CD4-positive, alpha-beta memory T cell (primary cell): Measurements from ENCODE around the gene LRRC3B. TPM values are rescaled to one million over a fixed set of nuclear protein-coding genes. Genes with fewer than 3 reads are reported as not detected.
"Not testable (repeated sequence)": the region's sequence is repeated elsewhere in the genome, so short reads cannot be mapped to it uniquely, and the experiment has no call there.

Experiments used
- CTCF ChIA-PET: fragments of 350-600 bp; sonication (Branson Sonifier 250); formaldehyde crosslinking; loops from one replicate; lab custom pipeline; 2021; ENCODE audit warnings: inconsistent platforms; ENCODE audit not compliant: partially characterized antibody; lab: Charles Lee
- POLR2A ChIA-PET: fragments of 350-600 bp; sonication (Branson Sonifier 250); formaldehyde crosslinking; loops from one replicate; lab custom pipeline; 2021; ENCODE audit not compliant: partially characterized antibody; lab: Charles Lee
- DNase-seq, 5 donors: peaks; one replicate each; pipeline versions ENCODE4 v3.0.0 to v3.0.0-alpha.2; 2020 to 2022; ENCODE audit warnings: mixed read lengths in 1 of 5
- H3K27ac ChIP-seq: one replicate; pipeline ENCODE4 v1.7.0; 2013; ENCODE audit warnings: low read depth, low read length
- H3K27me3 ChIP-seq: 2 replicates; pipeline ENCODE4 v1.7.0; 2013; ENCODE audit warnings: mild to moderate bottlenecking, low read length, moderate library complexity; ENCODE audit not compliant: insufficient read depth
- H3K36me3 ChIP-seq: 2 replicates; pipeline ENCODE4 v1.7.0; 2013; ENCODE audit warnings: mild to moderate bottlenecking, low read length, moderate library complexity; ENCODE audit not compliant: insufficient read depth
- H3K4me1 ChIP-seq: 2 replicates; pipeline ENCODE4 v1.7.0; 2013; ENCODE audit warnings: mild to moderate bottlenecking, low read length, moderate library complexity; ENCODE audit not compliant: insufficient read depth
- H3K4me3 ChIP-seq, 2 donors: one replicate each; pipeline ENCODE4 v1.7.0; 2013; ENCODE audit warnings: low read length in 2 of 2, mild to moderate bottlenecking in 1 of 2
- H3K9me3 ChIP-seq, 2 donors: one replicate each; pipeline ENCODE4 v1.7.0; 2013; ENCODE audit warnings: low read length in 2 of 2, control low read depth in 1 of 2; ENCODE audit not compliant: control insufficient read depth in 1 of 2
- H3K27ac Mint-ChIP-seq, 7 donors: one replicate each; pipeline ENCODE4 v1.8.0; 2020 to 2021; ENCODE audit warnings: mixed read lengths in 7 of 7, mild to moderate bottlenecking in 6 of 7, inconsistent platforms in 3 of 7, moderate library complexity in 3 of 7
- H3K27me3 Mint-ChIP-seq, 2 donors: one replicate each; pipeline ENCODE4 v1.8.0; 2020 to 2021; ENCODE audit warnings: mixed read lengths in 2 of 2
- H3K36me3 Mint-ChIP-seq, 2 donors: one replicate each; pipeline ENCODE4 v1.8.0; 2020 to 2021; ENCODE audit warnings: mixed read lengths in 2 of 2, inconsistent platforms in 1 of 2, mild to moderate bottlenecking in 1 of 2
- H3K4me1 Mint-ChIP-seq, 4 donors: one replicate each; pipeline ENCODE4 v1.8.0; 2020 to 2021; ENCODE audit warnings: mixed read lengths in 4 of 4, mild to moderate bottlenecking in 1 of 4
- H3K4me3 Mint-ChIP-seq, 8 donors: one replicate each; pipeline ENCODE4 v1.8.0; 2020 to 2021; ENCODE audit warnings: mixed read lengths in 8 of 8, mild to moderate bottlenecking in 7 of 8, moderate library complexity in 6 of 8, inconsistent platforms in 3 of 8
- H3K9me3 Mint-ChIP-seq, 8 donors: one replicate each; pipeline ENCODE4 v1.8.0; 2020 to 2021; ENCODE audit warnings: mixed read lengths in 8 of 8, mild to moderate bottlenecking in 5 of 8, inconsistent platforms in 3 of 8, moderate library complexity in 1 of 8
- intact Hi-C: fragments of 100-400 bp; cut with micrococcal nuclease; formaldehyde crosslinking; loops from one replicate; pipeline ENCODE4 v1.15.1; 2023
- polyA plus RNA-seq, 2 donors: library from polyadenylated mRNA; unstranded; fragments of 300-500 nt; fragmentation: Illumina TruSeq; gene quantifications; one replicate each; pipeline ENCODE4 v1.2.3, GENCODE V29; 2021
- total RNA-seq, 2 experiments: library from RNA; stranded (reverse); gene quantifications; one replicate each; pipeline ENCODE4 v1.2.3, GENCODE V29; 2021

Gene LRRC3B
- total and polyA plus RNA-seq, 4 experiments from 2014 or later, result not detected

DNA sequence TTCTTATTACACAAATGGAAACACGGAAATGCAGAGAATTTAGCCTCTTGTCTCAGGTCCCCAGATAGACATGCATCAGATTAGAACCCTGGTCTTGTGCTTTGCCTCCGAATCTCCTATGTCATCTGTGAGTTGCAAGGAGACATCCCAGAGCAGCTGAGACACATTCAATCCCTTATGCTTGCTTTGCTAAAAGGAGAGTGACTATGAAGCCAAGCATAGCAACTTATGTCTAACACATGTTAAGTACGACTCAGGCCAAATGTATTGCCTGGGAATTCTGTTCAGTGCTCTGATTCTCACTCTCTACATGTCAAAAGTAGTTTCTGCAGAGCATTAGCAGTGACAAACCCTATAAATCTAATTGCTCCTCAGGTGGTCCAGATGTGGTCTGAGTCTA lies 30.6 kb upstream of the LRRC3B start:
- Mint-ChIP-seq H3K9me3 (peaks cover 0 to 7% (median 0%) of the 10 kb centered on the region in 8 donors), H3K27me3 (no peaks in the 10 kb centered on the region), H3K4me1 (no peaks in the 10 kb centered on the region), H3K27ac (no peak overlapping the region), H3K4me3 (no peak overlapping the region), H3K36me3 (no peaks in the 10 kb centered on the region)
- CTCF ChIA-PET, result no interaction called here
- H3K27me3 ChIP-seq, result no peaks in the 10 kb centered on the region
- H3K4me3 ChIP-seq, result no peak overlapping the region
- H3K27ac ChIP-seq, result no peak overlapping the region
- no peaks in the 10 kb centered on the region for H3K36me3 ChIP-seq
- no peaks in the 10 kb centered on the region for H3K9me3 ChIP-seq
- intact Hi-C loops, result no loop called here
- DNase-seq, result no peak
- H3K4me1 ChIP-seq, result no peaks in the 10 kb centered on the region
- POLR2A ChIA-PET, result no interaction called here

DNA sequence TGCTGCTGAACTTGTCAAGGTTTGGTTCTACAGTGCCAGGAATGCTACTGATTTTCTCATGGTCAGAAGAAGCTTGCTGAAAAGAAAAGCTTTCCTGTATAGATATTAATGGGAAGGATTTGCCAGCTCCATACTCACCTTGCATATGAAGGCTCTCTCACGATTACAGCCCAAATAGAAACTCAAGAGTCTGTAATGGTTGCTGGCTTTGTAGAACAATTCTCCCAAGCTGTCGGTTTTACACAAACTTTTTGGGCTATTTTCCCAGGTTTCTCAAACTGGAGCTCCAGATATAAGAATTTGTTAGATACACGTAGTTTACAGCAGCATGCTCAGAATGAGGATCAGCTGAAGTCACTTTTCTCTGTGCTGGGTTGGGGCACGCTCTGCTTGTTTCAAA lies 30.1 kb upstream of the LRRC3B start:
- H3K36me3 Mint-ChIP-seq, result no peaks in the 10 kb centered on the region
- H3K27ac ChIP-seq, result no peak overlapping the region
- H3K36me3 ChIP-seq, result no peaks in the 10 kb centered on the region
- no peak overlapping the region for H3K4me3 ChIP-seq
- intact Hi-C loops, result no loop called here
- H3K4me1 ChIP-seq, result no peaks in the 10 kb centered on the region
- H3K27ac Mint-ChIP-seq, result no peak overlapping the region
- H3K9me3 ChIP-seq, result no peaks in the 10 kb centered on the region
- no peak for DNase-seq
- no peaks in the 10 kb centered on the region for H3K27me3 Mint-ChIP-seq
- no peak overlapping the region for H3K4me3 Mint-ChIP-seq
- H3K4me1 Mint-ChIP-seq, result no peaks in the 10 kb centered on the region
- no peaks in the 10 kb centered on the region for H3K27me3 ChIP-seq
- ChIA-PET CTCF (no interaction called here), POLR2A (no interaction called here)
- H3K9me3 Mint-ChIP-seq, result peaks cover 0 to 7% (median 0%) of the 10 kb centered on the region in 8 donors

GRCh38 chr3:26596335-26596734 lies 26.2 kb upstream of the LRRC3B start:
- POLR2A ChIA-PET, result no interaction called here
- H3K27ac Mint-ChIP-seq, result no peak overlapping the region
- no peaks in the 10 kb centered on the region for H3K4me1 Mint-ChIP-seq
- DNase-seq, result no peak
- no peaks in the 10 kb centered on the region for H3K36me3 ChIP-seq
- H3K9me3 ChIP-seq, result no peaks in the 10 kb centered on the region
- H3K27me3 ChIP-seq, result no peaks in the 10 kb centered on the region
- H3K27me3 Mint-ChIP-seq, result no peaks in the 10 kb centered on the region
- intact Hi-C loops, result no loop called here
- no peak overlapping the region for H3K4me3 ChIP-seq
- CTCF ChIA-PET, result no interaction called here
- H3K4me3 Mint-ChIP-seq, result no peak overlapping the region
- H3K4me1 ChIP-seq, result no peaks in the 10 kb centered on the region
- peaks cover 0 to 6% (median 5%) of the 10 kb centered on the region in 8 donors for H3K9me3 Mint-ChIP-seq
- H3K36me3 Mint-ChIP-seq, result no peaks in the 10 kb centered on the region
- no peak overlapping the region for H3K27ac ChIP-seq

GRCh38 chr3:26603311-26603710 lies 19.3 kb upstream of the LRRC3B start:
- intact Hi-C loops, H3K27me3 ChIP-seq, H3K36me3 ChIP-seq, CTCF ChIA-PET, H3K4me1 Mint-ChIP-seq, H3K36me3 Mint-ChIP-seq, H3K4me3 Mint-ChIP-seq, POLR2A ChIA-PET, DNase-seq, H3K4me3 ChIP-seq, H3K27ac ChIP-seq, H3K27me3 Mint-ChIP-seq, H3K9me3 ChIP-seq, H3K27ac Mint-ChIP-seq, H3K4me1 ChIP-seq: not testable (repeated sequence)
- H3K9me3 Mint-ChIP-seq, result peaks cover under 1 to 32% (median 18%) of the 10 kb centered on the region in 8 donors

GRCh38 chr3:26603771-26604170 lies 18.8 kb upstream of the LRRC3B start:
- H3K36me3 Mint-ChIP-seq, H3K36me3 ChIP-seq, H3K4me3 Mint-ChIP-seq, H3K27me3 Mint-ChIP-seq, H3K27me3 ChIP-seq, POLR2A ChIA-PET, intact Hi-C loops, H3K4me3 ChIP-seq, H3K27ac ChIP-seq, H3K4me1 Mint-ChIP-seq, H3K27ac Mint-ChIP-seq, DNase-seq, CTCF ChIA-PET, H3K9me3 ChIP-seq, H3K4me1 ChIP-seq: not testable (repeated sequence)
- H3K9me3 Mint-ChIP-seq, result peaks cover 0 to 32% (median 18%) of the 10 kb centered on the region in 8 donors

GRCh38 chr3:26614006-26614685 lies 8.4 kb upstream of the LRRC3B start:
- Histone ChIP-seq H3K27me3 (no peaks in the 10 kb centered on the region), H3K4me1 (no peaks in the 10 kb centered on the region), H3K4me3 (no peak overlapping the region), H3K9me3 (no peaks in the 10 kb centered on the region), H3K27ac (no peak overlapping the region), H3K36me3 (no peaks in the 10 kb centered on the region)
- intact Hi-C loops, result no loop called here
- POLR2A ChIA-PET, result no interaction called here
- no peak for DNase-seq
- Mint-ChIP-seq H3K36me3 (no peaks in the 10 kb centered on the region), H3K27me3 (no peaks in the 10 kb centered on the region), H3K4me3 (no peak overlapping the region), H3K27ac (no peak overlapping the region), H3K4me1 (no peaks in the 10 kb centered on the region), H3K9me3 (peaks cover 0 to 3% (median 0%) of the 10 kb centered on the region in 8 donors)
- CTCF ChIA-PET, result no interaction called here

- no peaks in the 10 kb centered on the region for H3K27me3 ChIP-seq
- Mint-ChIP-seq H3K27ac (no peak overlapping the region), H3K27me3 (peaks cover 25 to 26% of the 10 kb centered on the region in 2 donors), H3K4me3 (no peak overlapping the region), H3K36me3 (no peaks in the 10 kb centered on the region), H3K4me1 (peaks cover 0 to 4% (median under 1%) of the 10 kb centered on the region in 4 donors), H3K9me3 (peaks cover 0 to 4% (median 0%) of the 10 kb centered on the region in 8 donors)
- no peaks in the 10 kb centered on the region for H3K4me1 ChIP-seq
- no peaks in the 10 kb centered on the region for H3K9me3 ChIP-seq
- ChIA-PET CTCF (no interaction called here), POLR2A (no interaction called here)
- no peak for DNase-seq
- no peak overlapping the region for H3K4me3 ChIP-seq
- no peak overlapping the region for H3K27ac ChIP-seq
- no peaks in the 10 kb centered on the region for H3K36me3 ChIP-seq
- intact Hi-C loops, result no loop called here
These were observed 1.4 kb upstream of the LRRC3B start for GRCh38 chr3:26621176-26621575.
